GM18861 (cell line): ENCODE data around the gene ARHGAP6.

Source experiments
- ATAC-seq: cut with Tn5 transposase; IDR thresholded peaks from one replicate; pipeline ENCODE4 v1.9.1; 2021; ENCODE audit not compliant: unreplicated experiment

The ARHGAP6 gene

DNA sequence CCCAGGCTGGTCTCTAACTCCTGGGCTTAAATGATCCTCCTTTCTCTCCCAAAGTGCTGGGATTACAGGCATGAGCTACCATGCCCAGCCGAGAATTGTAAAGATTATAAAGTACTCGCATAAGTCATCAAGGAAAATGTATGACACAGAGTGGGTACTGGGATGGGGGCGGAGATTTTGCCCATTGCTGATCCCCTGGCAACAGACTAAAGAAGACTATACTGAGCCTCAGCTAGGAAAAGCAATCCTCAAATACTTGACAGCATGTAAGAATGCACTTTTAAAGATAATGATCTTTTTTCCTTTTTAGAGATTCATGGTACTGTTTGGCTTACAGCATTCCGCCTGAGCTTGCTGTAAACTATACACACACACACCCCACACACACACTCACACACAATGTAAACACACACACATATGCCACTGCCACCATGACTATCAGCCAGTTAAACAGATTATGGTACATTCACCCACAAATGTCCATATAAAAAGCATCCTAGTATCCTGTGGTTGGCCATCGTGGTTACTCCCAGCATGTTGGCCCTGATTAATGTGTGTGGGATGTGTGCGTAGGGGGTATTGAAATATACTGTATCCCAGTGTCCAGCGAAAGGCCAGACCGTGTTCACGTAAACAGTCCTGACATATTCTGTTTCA lies 259.5 kb downstream of the ARHGAP6 start:
- ATAC-seq: no peak

DNA sequence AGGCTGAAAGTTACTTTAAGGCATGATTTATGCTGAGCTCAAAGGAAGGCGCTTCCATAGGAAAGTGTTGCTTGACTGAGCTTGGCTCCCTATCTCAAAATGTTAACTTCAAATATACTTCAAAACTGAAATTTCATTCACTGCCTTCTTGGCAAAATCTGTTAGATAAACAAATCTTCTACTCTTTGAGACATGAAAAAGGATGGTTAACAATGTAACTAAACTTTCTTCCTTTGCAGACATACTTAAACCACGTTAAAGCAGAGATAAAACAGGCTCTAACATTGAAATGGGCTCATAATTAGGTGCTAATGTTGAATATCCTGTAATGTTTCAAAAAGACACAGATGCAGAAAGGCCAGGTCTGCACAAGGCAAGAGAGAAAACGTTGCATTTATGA lies 262.1 kb downstream of the ARHGAP6 start:
- no peak for ATAC-seq

DNA sequence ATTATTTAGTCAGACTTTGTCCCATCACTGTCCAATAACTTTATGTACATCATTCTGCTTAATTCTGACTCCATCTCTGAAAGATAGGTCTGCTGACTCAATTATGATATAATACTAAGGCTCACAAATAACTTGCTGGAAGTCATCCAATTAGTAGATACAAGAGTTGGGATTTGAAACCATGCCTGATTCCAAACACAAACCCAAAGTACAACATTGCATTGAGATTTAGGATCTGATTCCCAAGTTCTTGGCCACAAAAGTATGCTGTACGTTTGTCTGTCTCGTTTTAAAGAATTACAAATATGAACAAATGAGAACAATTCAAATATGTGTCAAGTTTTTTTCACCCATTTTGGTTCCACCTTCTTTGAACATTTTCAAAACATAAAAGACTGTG lies 263.8 kb downstream of the ARHGAP6 start:
- ATAC-seq: no peak

DNA sequence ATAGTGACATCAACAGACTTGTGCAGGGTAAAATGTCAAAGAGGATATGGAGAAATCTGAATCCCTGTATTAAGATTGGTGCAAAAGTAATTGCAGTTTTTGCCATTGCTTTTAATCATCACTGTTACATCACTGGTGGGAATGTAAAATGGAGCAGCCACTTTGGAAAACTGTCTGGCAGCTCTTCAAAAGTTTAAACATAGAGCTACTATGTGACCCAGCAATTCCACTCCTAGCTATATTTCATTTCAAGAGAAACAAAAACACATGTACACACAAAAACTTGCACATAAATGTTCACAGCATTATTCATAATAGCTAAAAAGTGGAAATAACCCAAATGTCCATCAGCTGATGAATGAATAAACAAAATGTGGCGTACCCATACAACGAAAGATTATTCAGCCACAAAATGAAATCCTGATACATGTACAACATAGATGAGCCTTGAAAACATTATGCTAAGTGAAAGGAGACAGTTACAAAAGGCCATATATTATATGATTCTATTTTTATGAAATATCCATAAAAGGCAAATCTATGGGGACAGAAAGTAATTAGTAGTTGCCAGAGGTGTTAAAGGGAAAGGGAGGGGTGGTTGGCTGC lies 266.1 kb downstream of the ARHGAP6 start:
- ATAC-seq: no peak

DNA sequence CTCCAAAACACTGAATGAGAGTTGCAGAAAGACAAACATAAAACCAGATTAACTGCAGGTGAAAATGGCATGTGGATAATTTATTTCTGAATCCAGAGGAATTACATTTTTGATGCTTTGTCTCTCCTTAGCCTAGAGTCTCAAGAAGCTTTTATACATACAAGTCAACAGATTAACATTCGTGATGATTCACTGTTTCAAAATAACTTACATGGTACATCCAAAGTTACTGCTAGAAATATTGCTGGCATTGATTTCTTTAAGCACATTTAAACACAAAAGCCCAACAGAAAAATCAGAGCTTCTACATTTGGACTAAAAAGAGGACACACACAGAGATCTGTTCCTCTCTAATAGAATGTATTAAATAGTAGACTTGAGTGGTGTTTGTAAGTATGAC lies 266.9 kb downstream of the ARHGAP6 start:
- no peak for ATAC-seq

DNA sequence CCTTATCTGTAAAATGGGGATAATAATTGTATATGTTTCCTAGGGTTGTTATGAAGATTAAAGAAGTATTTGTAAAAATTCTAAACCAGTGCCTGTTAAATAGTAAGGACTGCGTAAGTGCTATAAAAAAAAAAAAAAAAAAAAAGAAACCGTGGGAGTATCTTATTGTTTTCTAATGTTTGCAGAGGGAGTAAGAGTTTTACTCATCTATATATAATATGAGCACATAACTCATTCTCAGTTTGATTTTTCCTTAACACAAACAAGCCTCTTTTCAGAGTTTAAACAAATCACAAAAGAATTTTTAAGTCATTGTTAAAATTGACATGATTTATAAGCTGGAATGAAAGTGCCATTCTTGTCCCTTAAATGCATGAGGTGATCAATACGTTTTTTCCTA lies 267.6 kb downstream of the ARHGAP6 start:
- no peak for ATAC-seq

DNA sequence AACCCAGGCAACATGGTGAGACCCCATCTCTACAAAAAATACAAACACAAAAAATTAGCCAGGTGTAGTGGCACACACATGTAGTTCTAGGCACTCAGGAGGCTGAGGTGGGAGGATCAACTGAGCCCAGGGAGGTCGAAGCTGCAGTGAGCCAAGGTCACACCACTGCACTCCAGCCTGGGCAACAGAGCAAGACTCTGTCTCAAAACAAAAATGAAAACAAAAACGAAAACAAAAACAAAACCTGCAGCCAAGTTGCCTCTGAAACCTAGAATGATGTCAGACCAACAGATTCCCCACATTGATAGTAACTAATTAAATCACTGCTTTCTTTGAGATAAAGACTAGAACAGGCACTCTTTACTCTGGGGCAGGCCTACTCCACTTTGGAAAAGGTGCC lies 268.0 kb downstream of the ARHGAP6 start:
- ATAC-seq: peak; percentile 85

DNA sequence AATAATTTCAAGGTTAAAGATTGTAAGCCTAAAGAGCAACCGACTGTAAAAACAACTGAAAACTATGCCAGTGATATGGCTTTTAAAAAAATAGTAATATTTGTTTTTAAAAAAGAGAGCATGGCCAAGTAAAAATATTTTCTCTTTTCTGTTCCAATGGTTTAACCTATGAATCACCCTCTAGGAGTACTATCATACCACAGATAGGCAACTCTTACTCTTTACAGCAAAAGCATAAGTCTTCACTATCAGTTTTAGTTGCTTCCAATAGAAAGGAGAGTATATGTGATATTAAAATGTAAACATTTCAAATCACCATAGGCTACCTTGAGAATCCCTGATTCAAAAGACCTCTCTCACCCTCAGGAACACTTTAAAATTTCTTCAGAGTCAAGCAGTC lies 269.9 kb downstream of the ARHGAP6 start:
- no peak for ATAC-seq

DNA sequence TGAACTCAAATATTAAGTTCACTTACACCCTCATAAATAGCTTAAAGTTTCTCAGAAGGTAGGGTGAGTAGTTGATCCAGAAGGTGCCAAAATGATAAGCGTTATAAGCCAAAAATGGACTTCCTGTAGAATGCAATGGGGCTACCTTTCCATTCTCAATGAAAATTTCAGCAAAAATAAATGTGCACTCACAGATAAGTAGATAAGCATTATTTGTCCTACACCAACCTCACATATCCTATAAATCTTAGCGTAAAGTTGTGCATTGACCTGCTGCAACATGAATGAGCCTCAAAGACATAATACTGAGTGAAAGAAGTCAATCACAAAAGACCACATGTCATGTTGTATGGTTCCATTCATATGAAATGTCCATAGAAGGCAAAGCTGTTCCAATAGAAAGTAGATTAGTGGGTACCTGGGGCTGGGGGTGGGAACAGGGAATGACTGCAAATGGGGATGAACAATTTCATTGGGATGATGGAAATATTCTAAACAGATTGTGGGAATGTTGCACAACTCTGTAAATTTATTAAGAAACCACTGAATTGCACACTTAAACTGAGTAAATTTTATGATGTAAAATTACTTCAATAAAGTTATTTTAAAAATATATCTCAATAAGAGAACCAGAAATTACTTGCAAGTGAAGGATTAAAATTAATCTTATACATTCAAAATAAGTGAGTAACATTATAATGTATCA lies 271.6 kb downstream of the ARHGAP6 start:
- ATAC-seq: no peak

DNA sequence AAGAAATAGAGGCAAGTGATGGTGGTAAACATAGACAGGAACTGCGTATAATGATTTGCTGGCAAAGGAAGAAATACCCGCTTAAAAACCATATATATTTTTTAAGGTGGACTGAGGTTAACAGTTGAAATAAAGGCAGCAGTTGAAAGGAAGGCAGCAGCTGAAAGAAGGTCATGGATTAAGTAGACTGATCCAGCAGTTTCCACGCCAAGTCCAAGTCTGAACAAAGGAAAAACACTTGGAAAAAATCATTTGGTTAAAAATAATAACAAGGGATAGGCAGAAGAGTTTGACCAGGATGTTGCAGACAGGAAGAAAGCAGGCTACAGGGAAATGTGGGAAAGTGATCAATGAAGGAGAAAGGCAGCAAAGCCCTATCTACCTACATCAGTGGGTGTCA lies 278.9 kb downstream of the ARHGAP6 start:
- ATAC-seq: no peak

DNA sequence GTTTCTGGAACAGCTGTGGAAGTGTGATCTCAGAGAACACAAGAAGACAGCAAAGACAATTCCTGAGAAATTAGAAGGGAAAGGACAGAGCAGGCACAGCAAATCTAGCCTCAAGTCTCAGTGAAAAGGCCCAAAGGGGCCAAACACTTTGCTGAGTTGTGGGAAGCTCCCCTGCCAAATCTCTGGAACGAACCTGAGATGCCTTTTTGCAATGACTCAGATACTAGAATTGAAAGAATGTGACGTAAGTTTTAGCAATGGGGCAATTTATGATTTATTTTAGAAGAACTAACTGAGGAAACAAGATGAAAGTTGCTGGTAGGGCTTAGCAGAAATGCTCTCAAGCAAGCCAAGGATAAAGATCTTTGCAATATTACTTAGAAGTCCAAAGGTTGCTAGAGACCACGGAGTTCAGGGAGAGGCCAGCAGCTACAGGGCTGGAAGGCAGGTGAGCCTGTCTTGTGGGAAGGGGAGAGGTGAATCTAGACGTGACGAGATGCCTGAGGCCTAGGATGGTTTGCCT lies 279.7 kb downstream of the ARHGAP6 start:
- ATAC-seq: no peak

DNA sequence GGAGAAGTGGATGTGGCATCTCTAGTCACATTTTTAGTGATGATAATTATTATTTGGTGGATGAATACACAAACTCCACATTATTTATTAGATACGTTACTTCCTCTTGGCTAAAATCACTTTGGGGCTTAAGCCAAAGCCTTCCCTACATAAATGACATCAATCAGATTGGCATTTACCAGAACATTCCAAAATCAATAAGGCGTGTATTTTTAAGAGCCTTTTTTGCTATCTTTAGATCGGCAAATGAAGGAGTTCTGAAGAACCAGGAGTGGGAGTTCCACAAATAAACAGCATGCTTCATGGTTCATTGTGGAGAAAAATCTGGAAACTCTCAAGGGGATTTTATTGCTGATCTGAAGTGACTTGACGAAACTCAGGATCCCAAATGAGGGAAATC lies 282.8 kb downstream of the ARHGAP6 start:
- ATAC-seq: no peak

DNA sequence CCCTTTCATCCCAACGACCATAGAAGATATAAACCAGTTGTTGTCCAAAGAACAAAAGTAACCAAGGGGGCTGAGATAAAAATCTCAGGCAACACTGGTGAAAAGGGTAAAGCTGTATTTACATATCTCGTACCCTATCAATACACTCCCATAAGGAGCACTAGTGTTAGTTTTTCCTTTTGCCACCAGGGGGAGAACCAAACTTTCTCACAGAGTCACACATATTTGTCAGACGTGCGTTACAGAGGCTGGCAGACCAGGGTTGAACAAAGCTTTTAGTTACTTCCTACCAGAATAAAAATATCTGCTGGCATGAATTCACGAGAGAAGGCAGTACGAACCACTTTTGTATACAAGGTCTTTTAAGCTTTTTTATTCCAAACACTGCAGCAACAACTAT lies 284.3 kb downstream of the ARHGAP6 start:
- peak; percentile 86 for ATAC-seq

DNA sequence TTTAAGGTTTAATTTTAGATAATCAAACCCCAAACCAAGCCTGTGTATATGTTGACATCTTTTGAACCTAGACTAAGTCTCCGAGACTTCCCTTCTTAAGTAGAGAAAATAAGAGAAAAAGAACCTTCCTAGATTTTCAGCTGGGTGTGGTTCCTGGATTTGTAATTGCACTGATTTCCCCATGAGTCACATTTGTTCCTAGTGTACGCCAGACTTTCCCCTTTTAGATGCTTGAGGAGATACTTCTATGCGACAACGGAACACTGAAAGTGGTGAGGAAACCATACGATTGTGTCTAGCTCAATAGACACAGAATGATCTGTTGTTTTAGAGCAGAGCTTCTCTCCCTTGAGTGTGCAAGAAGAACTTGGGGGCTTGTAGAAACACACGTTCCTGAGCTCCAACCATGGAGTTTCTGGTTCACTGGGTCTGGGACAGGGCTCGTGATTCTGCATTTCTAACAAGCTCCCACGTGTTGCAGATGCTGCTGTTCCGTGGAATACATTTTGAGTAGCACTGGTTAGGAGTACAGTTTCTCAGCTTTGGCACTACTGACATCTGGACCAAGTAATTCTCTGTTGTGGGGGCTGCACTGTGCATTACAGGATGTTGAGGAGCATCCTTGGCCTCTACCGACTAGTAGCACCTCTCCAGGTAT lies 285.4 kb downstream of the ARHGAP6 start:
- ATAC-seq: no peak

DNA sequence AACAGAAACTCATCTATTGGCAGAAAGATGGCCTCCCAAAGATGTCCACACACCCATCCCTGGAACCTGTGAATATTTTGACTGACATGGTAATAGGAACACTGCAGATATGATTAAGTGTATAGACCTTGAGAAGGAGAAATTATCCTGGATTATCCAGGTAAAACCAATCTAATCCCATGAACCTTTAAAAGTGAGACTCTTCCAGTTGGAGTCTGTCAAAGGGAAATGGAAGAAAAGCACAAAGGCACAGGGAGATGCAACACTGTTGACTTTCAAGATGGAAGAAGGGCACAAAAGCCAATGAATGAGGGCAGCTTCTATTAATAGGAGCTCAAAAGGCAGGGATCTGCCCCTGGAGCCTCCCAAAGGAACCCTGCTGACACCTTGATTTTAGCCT lies 289.6 kb downstream of the ARHGAP6 start:
- ATAC-seq: no peak

DNA sequence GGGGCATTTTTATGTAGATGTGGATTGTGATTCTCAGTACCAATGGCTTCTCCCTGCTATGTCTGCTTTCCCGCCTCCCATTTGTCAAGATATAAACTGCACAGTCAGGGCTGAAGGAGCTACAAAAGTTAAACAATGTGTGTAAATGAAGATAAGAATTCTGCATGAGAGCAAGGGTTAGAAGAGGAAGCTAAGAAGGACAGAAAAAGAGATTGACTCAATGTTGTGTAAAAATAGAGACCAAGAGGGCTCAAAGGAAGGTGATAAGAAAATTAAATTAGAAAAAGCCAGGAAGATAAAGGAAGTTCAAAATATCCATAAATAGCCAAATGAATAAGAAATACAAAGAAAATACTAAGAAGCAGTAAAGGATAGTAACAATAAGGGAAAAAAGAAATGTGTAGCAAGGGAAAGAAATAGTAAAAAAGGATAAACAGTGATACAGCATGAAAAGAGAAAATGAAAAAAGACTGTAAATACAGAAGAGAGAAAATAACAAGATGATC lies 290.1 kb downstream of the ARHGAP6 start:
- ATAC-seq: no peak

DNA sequence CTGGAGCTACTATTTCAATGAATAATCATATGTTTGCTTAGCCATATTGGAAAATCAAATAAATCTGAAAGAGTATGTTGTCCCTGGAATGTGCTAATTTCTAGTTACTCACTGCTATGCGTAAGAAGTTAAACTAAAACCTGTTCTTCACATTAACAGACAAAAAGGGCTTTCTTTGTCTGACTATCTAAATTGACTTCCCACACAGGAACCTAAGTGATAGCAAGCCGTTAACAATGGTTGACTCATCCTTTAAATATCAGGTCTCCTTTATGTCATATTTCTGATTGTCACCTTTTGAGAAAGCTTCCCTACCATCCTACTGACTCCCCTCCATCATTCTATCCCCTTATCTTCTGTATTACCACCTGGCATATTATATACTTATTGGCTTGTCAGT lies 291.1 kb downstream of the ARHGAP6 start:
- ATAC-seq: no peak

DNA sequence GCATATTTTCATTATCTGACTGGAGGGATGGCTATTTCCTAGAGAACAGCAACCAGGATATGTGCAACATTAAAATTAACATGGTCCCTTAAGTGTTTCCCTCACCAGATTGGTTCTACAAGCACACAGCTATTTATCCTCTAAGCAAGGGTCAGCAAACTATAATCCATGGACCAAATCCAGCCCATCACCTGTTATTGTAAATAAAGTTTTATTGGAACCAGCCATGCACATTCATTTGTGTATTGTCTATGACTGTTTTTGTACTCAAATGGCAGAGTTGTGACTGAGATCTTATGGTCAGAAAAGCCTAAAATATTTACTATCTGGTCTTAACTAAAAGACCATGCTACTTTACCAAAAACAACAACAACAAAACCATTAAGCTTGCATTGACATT lies 294.6 kb downstream of the ARHGAP6 start:
- ATAC-seq: no peak

DNA sequence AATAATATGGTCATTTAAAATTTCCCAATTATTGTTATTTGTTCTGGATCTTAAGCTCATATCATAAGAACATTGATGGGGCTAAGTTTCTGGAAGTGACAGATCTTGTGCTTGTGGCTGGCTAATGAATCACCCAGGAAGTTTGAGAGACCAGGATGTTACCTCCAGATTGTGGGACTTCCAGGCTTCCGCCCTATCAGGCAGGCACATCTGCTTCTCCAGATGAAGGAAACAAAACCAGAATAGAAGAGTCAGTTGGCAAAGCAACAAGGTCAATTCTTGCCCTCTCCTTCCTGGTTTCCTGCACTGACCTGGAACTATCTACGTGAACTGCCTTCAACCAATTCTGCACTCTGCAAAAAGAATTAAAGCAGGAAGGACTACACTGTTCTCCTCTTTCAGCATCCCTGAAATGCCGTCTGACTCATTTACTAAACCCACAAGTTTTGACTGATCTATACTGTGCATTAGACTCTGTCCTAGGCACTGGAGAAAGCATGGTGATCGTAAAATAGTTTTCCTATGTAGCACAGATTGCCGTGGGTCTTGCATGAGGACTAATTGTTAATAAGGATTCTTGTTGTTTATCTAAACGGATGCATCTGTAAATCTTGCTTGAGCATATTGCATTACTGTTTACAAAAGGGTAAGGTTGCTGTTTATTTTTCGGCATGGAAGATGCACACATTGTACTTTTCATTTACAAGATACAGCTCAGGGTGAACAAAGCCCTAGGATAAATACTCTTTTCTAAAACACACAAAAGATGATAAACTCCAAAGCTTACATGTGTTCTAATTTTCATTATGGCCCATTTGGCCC lies 297.9 kb downstream of the ARHGAP6 start:
- no peak for ATAC-seq

DNA sequence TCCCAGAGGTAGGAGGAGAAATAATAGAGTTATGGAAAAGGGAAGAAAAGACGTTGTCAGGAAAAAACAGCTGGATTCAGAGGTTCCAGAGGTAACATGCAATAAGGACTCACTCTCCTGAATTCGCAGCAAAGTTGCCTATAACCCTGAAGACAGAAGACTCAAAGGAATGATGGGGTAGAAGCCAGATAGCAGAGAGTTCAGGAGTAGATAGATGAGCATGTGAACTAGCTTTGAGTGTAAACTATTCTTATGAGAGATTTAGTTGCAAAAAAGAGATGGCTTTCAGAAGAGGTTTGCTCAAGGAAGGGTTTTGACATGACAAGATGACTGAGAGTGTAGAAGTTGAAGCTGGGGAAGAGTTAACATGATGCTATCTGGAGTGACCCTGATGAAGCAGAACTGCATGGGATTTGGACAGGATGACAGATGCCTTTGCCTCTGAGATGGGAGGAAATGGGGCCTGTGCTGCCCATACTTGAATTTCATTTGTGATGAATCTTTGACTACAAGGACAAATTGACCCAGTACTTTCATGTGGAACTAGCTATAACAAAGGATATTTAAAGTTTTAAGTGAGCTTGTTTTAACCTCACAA lies 298.6 kb downstream of the ARHGAP6 start:
- no peak for ATAC-seq
